Neural crest cell (in vitro differentiated cells): ENCODE data around the gene CUL1. TPM values are rescaled to one million over a fixed set of nuclear protein-coding genes. Genes with fewer than 3 reads are reported as not detected.
A peak's percentile ranks its signal among the peaks of the same experiment; 100 is the strongest.

Experiments used
- DNase-seq: peaks from one replicate; pipeline ENCODE4 v3.0.0; 2021; ENCODE audit warnings: low read depth, mixed read lengths, low spot score
- H3K27ac Mint-ChIP-seq: one replicate; pipeline ENCODE4 v1.8.0; 2021; ENCODE audit warnings: mild to moderate bottlenecking, mixed read lengths; ENCODE audit not compliant: unreplicated experiment
- H3K27me3 Mint-ChIP-seq: 2 replicates; pipeline ENCODE4 v1.8.0; 2021; ENCODE audit warnings: low read depth, mild to moderate bottlenecking, mixed read lengths
- H3K36me3 Mint-ChIP-seq: 2 replicates; pipeline ENCODE4 v1.8.0; 2021; ENCODE audit warnings: low read depth, mild to moderate bottlenecking, mixed read lengths
- H3K4me1 Mint-ChIP-seq: 2 replicates; pipeline ENCODE4 v1.8.0; 2021; ENCODE audit warnings: mixed read lengths
- H3K4me3 Mint-ChIP-seq: one replicate; pipeline ENCODE4 v1.8.0; 2021; ENCODE audit warnings: mild to moderate bottlenecking, mixed read lengths
- H3K9me3 Mint-ChIP-seq: 2 replicates; pipeline ENCODE4 v1.8.0; 2021; ENCODE audit warnings: mixed read lengths
- total RNA-seq: library from RNA; stranded (reverse); gene quantifications from 2 replicates; pipeline ENCODE4 v1.2.1, GENCODE V29; 2021
- TF ChIP-seq, protein P1 (sequence below): fragments of 200-600 bp; sonication (generic); conservative IDR thresholded peaks from 2 replicates; pipeline ENCODE4 v1.5.0; 2021; ENCODE audit warnings: antibody characterized with exemption, mild to moderate bottlenecking

CUL1 gene
- total RNA-seq, 1 donor from 2014 or later, result 70.0 TPM

DNA sequence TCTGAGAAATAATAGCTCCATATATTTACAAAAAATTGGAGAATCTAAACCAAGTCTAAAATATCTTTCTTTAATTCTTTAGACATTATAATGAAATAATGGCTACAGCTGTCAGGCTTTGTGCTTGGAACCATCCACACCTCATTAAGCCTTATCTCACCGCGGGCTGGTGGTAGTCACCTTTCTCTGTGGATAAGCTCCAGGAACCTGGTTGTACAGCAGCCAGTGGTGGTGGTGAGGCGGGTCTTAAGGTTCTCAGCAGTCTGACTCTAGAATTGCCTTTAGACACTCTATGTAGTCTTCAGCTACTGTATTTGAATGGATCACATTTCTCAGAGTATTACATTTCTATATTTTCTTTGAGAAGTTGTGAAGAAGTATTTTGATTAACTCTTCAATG is 34.2 kb downstream of the CUL1 start:
- H3K36me3 Mint-ChIP-seq, result peaks cover 14% of the 10 kb centered on the region
- TF ChIP-seq, protein P1, sequence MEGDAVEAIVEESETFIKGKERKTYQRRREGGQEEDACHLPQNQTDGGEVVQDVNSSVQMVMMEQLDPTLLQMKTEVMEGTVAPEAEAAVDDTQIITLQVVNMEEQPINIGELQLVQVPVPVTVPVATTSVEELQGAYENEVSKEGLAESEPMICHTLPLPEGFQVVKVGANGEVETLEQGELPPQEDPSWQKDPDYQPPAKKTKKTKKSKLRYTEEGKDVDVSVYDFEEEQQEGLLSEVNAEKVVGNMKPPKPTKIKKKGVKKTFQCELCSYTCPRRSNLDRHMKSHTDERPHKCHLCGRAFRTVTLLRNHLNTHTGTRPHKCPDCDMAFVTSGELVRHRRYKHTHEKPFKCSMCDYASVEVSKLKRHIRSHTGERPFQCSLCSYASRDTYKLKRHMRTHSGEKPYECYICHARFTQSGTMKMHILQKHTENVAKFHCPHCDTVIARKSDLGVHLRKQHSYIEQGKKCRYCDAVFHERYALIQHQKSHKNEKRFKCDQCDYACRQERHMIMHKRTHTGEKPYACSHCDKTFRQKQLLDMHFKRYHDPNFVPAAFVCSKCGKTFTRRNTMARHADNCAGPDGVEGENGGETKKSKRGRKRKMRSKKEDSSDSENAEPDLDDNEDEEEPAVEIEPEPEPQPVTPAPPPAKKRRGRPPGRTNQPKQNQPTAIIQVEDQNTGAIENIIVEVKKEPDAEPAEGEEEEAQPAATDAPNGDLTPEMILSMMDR, result no peak
- no peak for DNase-seq
- H3K9me3 Mint-ChIP-seq, result no peaks in the 10 kb centered on the region
- H3K4me3 Mint-ChIP-seq, result no peak overlapping the region
- no peak overlapping the region for H3K27ac Mint-ChIP-seq
- no peaks in the 10 kb centered on the region for H3K4me1 Mint-ChIP-seq
- H3K27me3 Mint-ChIP-seq, result no peaks in the 10 kb centered on the region

DNA sequence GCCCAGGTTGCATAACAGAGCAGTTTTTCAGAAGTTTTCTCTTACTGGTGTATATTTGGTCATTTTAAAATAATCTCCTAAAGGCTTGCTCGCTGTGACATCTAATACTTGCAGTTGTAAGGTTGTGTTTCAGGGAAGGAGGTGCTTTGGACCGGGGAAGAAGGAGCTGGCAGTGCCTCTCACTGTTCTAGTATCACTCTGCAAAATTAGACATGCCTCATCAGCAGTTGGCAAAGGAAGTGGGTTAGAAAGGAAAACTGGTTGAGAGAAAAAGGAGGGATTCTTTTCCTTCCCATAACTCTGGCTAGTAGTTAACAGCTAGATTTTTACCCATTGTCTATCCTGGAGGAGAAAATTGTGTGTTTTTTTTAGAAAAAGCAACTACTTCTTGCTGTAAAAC is 34.8 kb downstream of the CUL1 start:
- no peak for DNase-seq

DNA sequence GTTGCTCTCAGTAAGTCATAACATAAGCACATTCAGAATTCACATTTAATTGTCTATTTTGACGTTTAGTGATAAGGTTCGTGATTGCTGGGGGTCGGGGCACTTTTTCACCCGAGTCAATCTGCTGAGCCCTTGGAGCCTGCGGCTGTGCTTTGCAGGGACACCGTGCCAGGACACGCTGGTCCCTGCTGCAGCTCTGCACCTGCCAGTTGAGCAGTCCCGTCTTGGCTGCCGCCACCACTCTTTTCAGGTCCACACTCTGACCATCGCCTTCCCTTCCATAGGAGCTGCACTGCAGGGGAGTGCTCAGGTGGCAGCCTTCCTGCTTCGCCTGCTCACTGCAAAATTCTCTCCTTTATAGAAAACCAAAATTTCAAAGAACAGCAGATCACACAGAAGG is 36.4 kb downstream of the CUL1 start:
- no peaks in the 10 kb centered on the region for H3K4me1 Mint-ChIP-seq
- TF ChIP-seq, protein P1, result no peak
- H3K27ac Mint-ChIP-seq, result no peak overlapping the region
- H3K4me3 Mint-ChIP-seq, result no peak overlapping the region
- no peaks in the 10 kb centered on the region for H3K27me3 Mint-ChIP-seq
- H3K9me3 Mint-ChIP-seq, result no peaks in the 10 kb centered on the region
- H3K36me3 Mint-ChIP-seq, result peaks cover 14% of the 10 kb centered on the region
- DNase-seq, result no peak

More for the DNA sequence above, 34.8 kb downstream of the CUL1 start:
- Mint-ChIP-seq H3K27ac (no peak overlapping the region), H3K36me3 (peaks cover 14% of the 10 kb centered on the region), H3K27me3 (no peaks in the 10 kb centered on the region), H3K9me3 (no peaks in the 10 kb centered on the region), H3K4me3 (no peak overlapping the region), H3K4me1 (no peaks in the 10 kb centered on the region)
- TF ChIP-seq, protein P1, result no peak

DNA sequence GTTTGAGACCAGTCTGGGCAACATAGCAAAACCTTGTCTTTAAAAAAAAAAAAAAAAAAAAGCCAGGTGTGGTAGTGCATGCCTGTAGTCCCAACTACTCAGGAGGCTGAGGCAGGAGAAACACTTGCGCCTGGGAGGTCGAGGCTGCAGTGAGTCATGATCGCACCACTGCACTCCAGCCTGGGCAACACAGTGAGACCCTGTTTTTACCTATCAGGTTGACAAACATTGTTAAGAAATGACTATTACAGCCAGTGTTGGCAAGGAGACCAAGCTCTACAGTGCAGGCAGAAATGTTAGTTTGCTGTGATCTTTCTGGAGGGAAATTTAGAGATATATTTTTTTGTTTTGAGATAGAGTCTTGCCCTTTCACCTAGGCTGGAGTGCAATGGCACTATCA is 37.3 kb downstream of the CUL1 start:
- Mint-ChIP-seq H3K4me3 (no peak overlapping the region), H3K36me3 (peaks cover 20% of the 10 kb centered on the region), H3K9me3 (no peaks in the 10 kb centered on the region), H3K27me3 (no peaks in the 10 kb centered on the region), H3K27ac (no peak overlapping the region), H3K4me1 (no peaks in the 10 kb centered on the region)
- TF ChIP-seq, protein P1, result no peak
- DNase-seq, result no peak

DNA sequence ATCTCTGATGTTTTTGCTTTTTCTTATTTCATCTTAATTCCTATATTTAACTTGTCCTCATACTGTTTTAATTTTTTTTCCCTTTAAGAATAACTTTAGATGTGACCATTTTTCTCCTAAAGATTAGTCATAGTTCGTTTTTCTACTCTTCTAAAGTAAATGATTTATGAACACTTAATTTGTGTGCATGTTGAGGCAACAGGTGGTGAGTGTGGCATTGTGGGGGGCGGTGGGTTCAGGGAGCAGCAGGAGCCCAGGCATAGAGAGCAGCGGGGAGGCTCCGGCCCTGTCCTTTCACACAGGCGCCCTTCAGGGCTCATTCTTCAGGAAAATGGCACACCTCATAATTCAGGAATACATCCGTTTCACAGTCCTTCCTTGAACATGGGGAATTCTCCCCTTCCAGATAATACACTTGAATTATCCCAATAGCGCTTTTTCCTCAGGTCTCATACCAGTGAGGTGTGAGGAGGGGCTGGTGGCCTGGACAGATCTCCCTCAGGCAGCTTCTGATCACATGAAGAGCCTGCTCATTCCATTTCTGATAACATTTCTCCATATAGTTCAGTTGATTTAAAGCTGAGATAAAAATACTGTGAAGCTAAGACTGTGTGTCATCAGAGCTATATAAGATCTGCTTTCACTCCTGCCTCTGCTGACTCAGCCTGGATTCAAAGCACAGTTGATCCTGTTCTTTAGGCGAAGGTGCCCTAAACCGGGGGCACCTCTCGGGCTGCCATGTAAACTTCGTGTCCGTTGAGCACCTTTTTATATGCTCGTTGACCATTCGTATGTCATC is 40.2 kb downstream of the CUL1 start:
- no peak for DNase-seq
- TF ChIP-seq, protein P1, result no peak
- Mint-ChIP-seq H3K4me1 (no peaks in the 10 kb centered on the region), H3K4me3 (no peak overlapping the region), H3K36me3 (peaks cover 37% of the 10 kb centered on the region), H3K9me3 (peaks cover 12% of the 10 kb centered on the region), H3K27me3 (no peaks in the 10 kb centered on the region), H3K27ac (peak overlapping the region; percentile 15)
